Spinal cord (tissue), 10 donors: ENCODE results near the gene BTBD18. TPM values are rescaled to one million over a fixed set of nuclear protein-coding genes. Genes with fewer than 3 reads are reported as not detected.

ENCODE experiments used
- DNase-seq, 6 donors: peaks; one replicate each; pipeline versions ENCODE4 v3.0.0 to v3.0.0-alpha.2; 2013 to 2015; ENCODE audit warnings: low spot score in 6 of 6, low read depth in 4 of 6
- H3K27ac ChIP-seq: one replicate; pipeline ENCODE4 v1.5.1; 2013; ENCODE audit warnings: low read depth, low read length, control low read depth
- H3K27me3 ChIP-seq: one replicate; pipeline ENCODE4 v1.6.1; 2013; ENCODE audit warnings: low read length; ENCODE audit not compliant: control insufficient read depth, insufficient read depth
- H3K36me3 ChIP-seq: one replicate; pipeline ENCODE4 v1.6.1; 2013; ENCODE audit warnings: low read length; ENCODE audit not compliant: control insufficient read depth, insufficient read depth
- H3K4me1 ChIP-seq: one replicate; pipeline ENCODE4 v1.6.1; 2013; ENCODE audit warnings: low read length; ENCODE audit not compliant: control insufficient read depth, insufficient read depth
- H3K4me3 ChIP-seq: one replicate; pipeline ENCODE4 v1.5.1; 2013; ENCODE audit warnings: low read depth, low read length, control low read depth
- H3K9me3 ChIP-seq: one replicate; pipeline ENCODE4 v1.6.1; 2013; ENCODE audit warnings: low read length; ENCODE audit not compliant: control insufficient read depth, insufficient read depth
- WGBS: methylation state at CpG from one replicate; pipeline ENCODE4 v1.1.5; 2013; ENCODE audit warnings: missing lambda C conversion rate; ENCODE audit not compliant: insufficient coverage; 5-methylcytosine and 5-hydroxymethylcytosine counted together
- polyA plus RNA-seq, 2 donors: library from polyadenylated mRNA; unstranded; fragments of 120-200 nt; gene quantifications; one replicate each; pipeline ENCODE4 v1.2.1, GENCODE V29; 2013; ENCODE audit not compliant: insufficient read length in 2 of 2
- total RNA-seq, 2 donors: library from RNA; depleted of rRNA in 1 of 2; stranded (reverse); fragments of 120-200 nt in 1 of 2; fragments of >200 nt in 1 of 2; gene quantifications; one replicate each; pipeline versions ENCODE4 v1.2.3 to v1.2.4, GENCODE V29; 2013 to 2014
- donor health status: healthy.

BTBD18 gene
- total and polyA plus RNA-seq, 4 donors, result 0.21 to 0.74 TPM; not detected in 2

GRCh38 chr11:57763568-57763967, 11.9 kb upstream of the BTBD18 start:
- peak in 3 of 6 donors; percentile 74 to 93 (median 86) for DNase-seq
- H3K27me3 ChIP-seq, result no peaks in the 10 kb centered on the region
- peaks cover 24% of the 10 kb centered on the region for H3K4me1 ChIP-seq
- H3K4me3 ChIP-seq, result peak overlapping the region; percentile 94
- WGBS, result no CpG with 5 or more reads among the region's 1 CpG
- no peaks in the 10 kb centered on the region for H3K36me3 ChIP-seq
- peak overlapping the region; percentile 99 for H3K27ac ChIP-seq
- no peaks in the 10 kb centered on the region for H3K9me3 ChIP-seq

- no peaks in the 10 kb centered on the region for H3K27me3 ChIP-seq
- peak overlapping the region; percentile 99 for H3K27ac ChIP-seq
- peak overlapping the region; percentile 94 for H3K4me3 ChIP-seq
- WGBS, result no CpG with 5 or more reads among the region's 9 CpGs
- H3K4me1 ChIP-seq, result peaks cover 18% of the 10 kb centered on the region
- no peaks in the 10 kb centered on the region for H3K9me3 ChIP-seq
- peak in 2 of 6 donors; percentile 47 to 64 for DNase-seq
- no peaks in the 10 kb centered on the region for H3K36me3 ChIP-seq
Observed at GRCh38 chr11:57762235-57762861, 10.7 kb upstream of the BTBD18 start.

DNA sequence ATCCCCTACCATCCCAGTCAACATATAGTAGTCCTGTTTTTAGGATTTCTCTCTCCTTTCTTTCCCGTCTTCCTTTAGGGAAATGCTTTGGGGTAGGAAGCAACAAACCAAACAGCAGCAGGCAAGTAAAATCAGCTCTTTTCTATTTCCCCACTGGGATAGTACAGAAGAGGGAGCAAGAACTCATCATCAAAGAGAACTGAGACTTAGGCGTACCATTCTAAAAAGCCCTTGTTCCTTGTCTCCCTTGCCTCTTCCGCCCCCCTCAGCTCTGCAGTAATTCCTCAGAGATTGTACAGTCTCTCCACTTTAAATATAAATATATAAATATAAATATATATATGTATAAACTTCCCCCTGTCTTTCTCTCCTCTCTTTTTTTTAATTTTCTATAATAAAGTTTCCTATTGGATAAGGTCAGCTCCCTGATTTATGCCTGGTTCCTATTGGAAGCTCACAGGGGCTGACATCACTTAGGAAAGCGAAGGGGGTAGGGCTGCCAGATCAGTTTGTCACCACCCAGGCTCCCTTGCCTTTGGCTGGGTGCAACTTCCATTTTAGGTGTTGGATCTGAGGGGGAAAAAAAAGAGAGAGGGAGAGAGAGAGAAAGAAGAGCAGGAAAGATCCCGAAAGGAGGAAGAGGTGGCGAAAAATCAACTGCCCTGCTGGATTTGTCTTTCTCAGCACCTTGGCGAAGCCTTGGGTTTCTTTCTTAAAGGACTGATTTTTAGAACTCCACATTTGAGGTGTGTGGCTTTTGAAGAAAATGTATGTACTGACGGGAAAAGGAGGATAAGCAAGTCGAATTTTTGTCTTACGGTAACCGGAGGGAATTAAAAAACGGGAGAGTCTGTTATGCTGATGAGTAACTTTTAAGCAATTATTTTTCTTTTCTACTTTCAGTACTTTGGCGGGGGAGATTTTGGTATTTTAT, 9.9 kb upstream of the BTBD18 start, which contains the start of gene CTNND1:
CTNND1 (plus strand) TSS at position 502 of the 934 bp plus-strand sequence. CDS start 29,677 bp downstream, outside the sequence.
- H3K27ac ChIP-seq, result peak within 1 kb of the TSS; percentile 99
- 2% methylated on average over 5 of the region's 13 CpGs for WGBS
- peak; percentile 89 to 99 (median 94) for DNase-seq
- no peaks in the 10 kb centered on the region for H3K36me3 ChIP-seq
- H3K4me1 ChIP-seq, result peaks cover 13% of the 10 kb centered on the region
- no peaks in the 10 kb centered on the region for H3K27me3 ChIP-seq
- no peaks in the 10 kb centered on the region for H3K9me3 ChIP-seq
- peak within 1 kb of the TSS; percentile 94 for H3K4me3 ChIP-seq

- DNase-seq, result no peak
- no CpG with 5 or more reads among the region's 3 CpGs for WGBS
Observed at GRCh38 chr11:57758174-57758573, 6.6 kb upstream of the BTBD18 start.

DNA sequence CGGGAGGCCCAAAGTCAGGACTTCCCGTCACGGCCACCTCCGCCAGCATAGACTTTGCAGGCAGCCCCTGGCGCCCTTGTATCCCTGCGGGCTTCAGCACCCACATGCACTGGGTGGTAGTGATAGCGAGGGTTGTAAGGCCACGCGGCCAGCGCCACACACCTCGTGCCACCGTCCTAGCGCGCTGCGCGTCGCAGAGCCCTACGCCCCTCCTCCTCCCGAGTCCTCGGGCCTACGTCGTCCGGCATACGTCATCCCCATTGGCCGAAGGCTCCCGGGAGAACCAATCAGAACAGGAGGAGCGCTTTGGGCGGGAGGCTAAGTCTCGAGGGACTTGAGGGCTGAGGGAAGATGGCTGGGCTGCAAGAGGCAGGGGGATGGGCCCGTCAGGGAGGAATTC, 1.3 kb upstream of the BTBD18 start:
- Histone ChIP-seq H3K9me3 (no peaks in the 10 kb centered on the region), H3K27me3 (no peaks in the 10 kb centered on the region), H3K4me1 (no peaks in the 10 kb centered on the region), H3K36me3 (peaks cover 12% of the 10 kb centered on the region), H3K4me3 (no peak overlapping the region), H3K27ac (no peak overlapping the region)
- WGBS, result 98% methylated on average over 30 of the region's 30 CpGs
- no peak for DNase-seq

More at GRCh38 chr11:57758174-57758573, 6.6 kb upstream of the BTBD18 start:
- Histone ChIP-seq H3K27ac (no peak overlapping the region), H3K4me1 (peaks cover 5% of the 10 kb centered on the region), H3K4me3 (no peak overlapping the region), H3K27me3 (no peaks in the 10 kb centered on the region), H3K9me3 (no peaks in the 10 kb centered on the region), H3K36me3 (no peaks in the 10 kb centered on the region)

- H3K36me3 ChIP-seq, result peaks cover 18% of the 10 kb centered on the region
- H3K27ac ChIP-seq, result no peak overlapping the region
- no peaks in the 10 kb centered on the region for H3K9me3 ChIP-seq
- H3K27me3 ChIP-seq, result no peaks in the 10 kb centered on the region
- no peaks in the 10 kb centered on the region for H3K4me1 ChIP-seq
- DNase-seq, result no peak
- no peak overlapping the region for H3K4me3 ChIP-seq
Observed at GRCh38 chr11:57751176-57751575, 443 bp downstream of the BTBD18 start.

- no peaks in the 10 kb centered on the region for H3K27me3 ChIP-seq
- no peak overlapping the region for H3K27ac ChIP-seq
- H3K4me1 ChIP-seq, result peaks cover 4% of the 10 kb centered on the region
- no peak overlapping the region for H3K4me3 ChIP-seq
- DNase-seq, result no peak
- peaks cover 43% of the 10 kb centered on the region for H3K36me3 ChIP-seq
- no peaks in the 10 kb centered on the region for H3K9me3 ChIP-seq
- WGBS, result no CpG with 5 or more reads among the region's 1 CpG
Observed at GRCh38 chr11:57746920-57747319, 4.7 kb downstream of the BTBD18 start.

DNA sequence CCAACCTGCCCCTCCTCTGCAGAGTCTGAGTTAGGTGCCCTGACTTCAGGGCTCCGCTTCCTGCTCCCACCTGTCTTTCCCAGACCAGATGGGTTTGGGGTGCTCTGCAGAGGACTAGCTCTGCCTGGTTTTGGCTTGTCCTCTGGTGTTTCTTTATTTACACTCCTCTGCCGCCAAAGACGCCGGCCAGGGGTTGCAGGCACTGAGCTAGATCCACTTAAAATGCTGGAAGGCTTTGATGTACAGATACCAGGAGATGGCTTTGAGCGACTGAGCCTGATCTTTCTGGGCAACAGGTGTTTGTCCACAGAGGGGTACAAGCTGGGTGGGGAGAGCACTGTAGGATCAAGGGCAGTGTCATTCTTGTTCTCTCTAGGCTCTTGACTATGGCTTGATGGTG, 6.4 kb downstream of the BTBD18 start:
- no peaks in the 10 kb centered on the region for H3K27me3 ChIP-seq
- 97% methylated on average over 5 of the region's 5 CpGs for WGBS
- H3K36me3 ChIP-seq, result peaks cover 42% of the 10 kb centered on the region
- H3K4me1 ChIP-seq, result peaks cover 9% of the 10 kb centered on the region
- H3K27ac ChIP-seq, result no peak overlapping the region
- no peak for DNase-seq
- no peak overlapping the region for H3K4me3 ChIP-seq
- no peaks in the 10 kb centered on the region for H3K9me3 ChIP-seq

- peaks cover 9% of the 10 kb centered on the region for H3K4me1 ChIP-seq
- H3K9me3 ChIP-seq, result no peaks in the 10 kb centered on the region
- DNase-seq, result no peak
- no peaks in the 10 kb centered on the region for H3K27me3 ChIP-seq
- no peak overlapping the region for H3K4me3 ChIP-seq
- WGBS, result 100% methylated on average over 2 of the region's 2 CpGs
- H3K27ac ChIP-seq, result no peak overlapping the region
- H3K36me3 ChIP-seq, result peaks cover 42% of the 10 kb centered on the region
Observed at GRCh38 chr11:57744357-57744756, 7.3 kb downstream of the BTBD18 start.
